HUES6 (cell line): ENCODE measurements around the gene SNRNP40.

ENCODE experiments used
- H3K27ac ChIP-seq: 2 replicates; pipeline ENCODE4 v1.7.0; 2013; ENCODE audit warnings: low read depth, mild to moderate bottlenecking, low read length, inconsistent platforms
- H3K27me3 ChIP-seq: 2 replicates; pipeline ENCODE4 v1.6.1; 2013; ENCODE audit warnings: low read length; ENCODE audit not compliant: control insufficient read depth, insufficient read depth
- H3K36me3 ChIP-seq: 2 replicates; pipeline ENCODE4 v1.6.1; 2013; ENCODE audit warnings: low read length; ENCODE audit not compliant: control insufficient read depth, insufficient read depth
- H3K4me1 ChIP-seq: 2 replicates; pipeline ENCODE4 v1.6.1; 2013; ENCODE audit warnings: low read length; ENCODE audit not compliant: control insufficient read depth, insufficient read depth
- H3K4me3 ChIP-seq: 2 replicates; pipeline ENCODE4 v1.5.1; 2013; ENCODE audit warnings: low read depth, low read length
- H3K9ac ChIP-seq: one replicate; pipeline ENCODE4 v1.6.1; 2013; ENCODE audit warnings: mild to moderate bottlenecking, low read length
- H3K9me3 ChIP-seq: 2 replicates; pipeline ENCODE4 v1.6.1; 2013; ENCODE audit warnings: low read depth, low read length; ENCODE audit not compliant: control insufficient read depth, insufficient read depth

Gene SNRNP40

GRCh38 chr1:31296486-31297276, at the start of gene SNRNP40, which contains the start of gene ZCCHC17:
Gene SNRNP40 (minus strand): TSS chr1:31296788. CDS start chr1:31296751, 37 bp downstream.
Gene ZCCHC17 (plus strand): TSS chr1:31297032. CDS start chr1:31310099, 13,067 bp downstream.
- H3K4me3 ChIP-seq: peak within 1 kb of the TSS; percentile 96
- peak within 1 kb of the TSS; percentile 96 for H3K9ac ChIP-seq
- H3K27ac ChIP-seq: peak within 1 kb of the TSS; percentile 91
- H3K27me3 ChIP-seq: no peaks in the 10 kb centered on the region
- peaks cover 5% of the 10 kb centered on the region; the same call in 1 of the 2 replicates for H3K4me1 ChIP-seq
- H3K36me3 ChIP-seq: peaks cover 28% of the 10 kb centered on the region
- H3K9me3 ChIP-seq: no peaks in the 10 kb centered on the region

DNA sequence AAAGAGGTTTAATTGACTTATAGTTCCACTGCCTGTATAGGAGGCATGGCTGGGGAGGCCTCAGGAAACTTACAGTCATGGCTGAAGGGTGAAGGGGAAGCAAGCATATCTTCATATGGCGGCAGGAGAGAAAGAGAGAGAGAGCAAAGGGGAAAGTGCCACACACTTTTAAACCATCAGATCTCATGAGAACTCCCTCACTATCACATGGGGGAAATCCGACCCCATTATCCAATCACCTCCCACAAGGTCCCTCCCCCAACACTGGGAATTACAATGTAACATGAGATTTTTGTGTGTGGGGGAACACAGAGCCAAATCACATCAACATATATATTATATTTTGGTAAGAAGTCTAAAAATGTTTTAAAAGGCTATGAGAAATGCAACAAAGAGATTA, 49.0 kb upstream of the SNRNP40 start:
- H3K4me3 ChIP-seq: no peak overlapping the region
- H3K9ac ChIP-seq: no peak overlapping the region
- H3K4me1 ChIP-seq: no peaks in the 10 kb centered on the region
- no peak overlapping the region for H3K27ac ChIP-seq
- peaks cover 41% of the 10 kb centered on the region for H3K36me3 ChIP-seq
- no peaks in the 10 kb centered on the region for H3K27me3 ChIP-seq
- H3K9me3 ChIP-seq: no peaks in the 10 kb centered on the region

GRCh38 chr1:31344503-31344902, 47.9 kb upstream of the SNRNP40 start:
- peaks cover 34% of the 10 kb centered on the region for H3K36me3 ChIP-seq
- no peaks in the 10 kb centered on the region for H3K9me3 ChIP-seq
- no peak overlapping the region for H3K4me3 ChIP-seq
- H3K9ac ChIP-seq: no peak overlapping the region
- H3K27ac ChIP-seq: no peak overlapping the region
- H3K27me3 ChIP-seq: no peaks in the 10 kb centered on the region
- no peaks in the 10 kb centered on the region for H3K4me1 ChIP-seq

- H3K27me3 ChIP-seq: no peaks in the 10 kb centered on the region
- no peak overlapping the region for H3K4me3 ChIP-seq
- H3K9me3 ChIP-seq: no peaks in the 10 kb centered on the region
- H3K27ac ChIP-seq: no peak overlapping the region
- no peak overlapping the region for H3K9ac ChIP-seq
- H3K36me3 ChIP-seq: peaks cover 24% of the 10 kb centered on the region
- H3K4me1 ChIP-seq: no peaks in the 10 kb centered on the region
These were observed 40.3 kb upstream of the SNRNP40 start for GRCh38 chr1:31336687-31337467.

DNA sequence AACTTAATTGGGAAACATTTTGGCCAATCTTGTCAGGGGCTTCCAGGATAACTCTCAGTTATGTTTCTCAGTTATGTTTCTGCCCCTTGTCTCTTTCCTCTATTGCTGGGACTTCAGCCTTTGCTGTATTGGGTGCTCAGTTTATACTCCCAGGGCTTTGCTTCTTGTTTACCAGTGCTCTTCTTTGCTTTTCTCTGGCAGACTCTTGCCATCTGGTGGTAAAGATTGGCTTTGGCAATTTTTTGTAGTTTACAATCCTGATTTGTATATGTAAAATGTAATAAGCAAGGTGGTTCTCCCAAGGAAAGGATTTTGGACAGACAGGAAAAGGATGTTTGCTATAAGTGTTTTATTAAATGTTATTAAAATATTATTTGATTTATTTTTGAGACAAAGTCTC, 38.4 kb upstream of the SNRNP40 start:
- Histone ChIP-seq H3K4me1 (no peaks in the 10 kb centered on the region), H3K4me3 (no peak overlapping the region), H3K27ac (no peak overlapping the region), H3K9ac (no peak overlapping the region), H3K9me3 (no peaks in the 10 kb centered on the region), H3K36me3 (peaks cover 24% of the 10 kb centered on the region), H3K27me3 (no peaks in the 10 kb centered on the region)

- H3K27ac ChIP-seq: no peak overlapping the region
These were observed 30.8 kb upstream of the SNRNP40 start for GRCh38 chr1:31327381-31327780.

GRCh38 chr1:31326461-31326860, 29.9 kb upstream of the SNRNP40 start:
- no peak overlapping the region for H3K27ac ChIP-seq
- H3K9ac ChIP-seq: no peak overlapping the region
- H3K27me3 ChIP-seq: no peaks in the 10 kb centered on the region
- H3K4me3 ChIP-seq: no peak overlapping the region
- H3K36me3 ChIP-seq: peaks cover 15% of the 10 kb centered on the region
- no peaks in the 10 kb centered on the region for H3K4me1 ChIP-seq
- no peaks in the 10 kb centered on the region for H3K9me3 ChIP-seq

More at GRCh38 chr1:31327381-31327780, 30.8 kb upstream of the SNRNP40 start:
- Histone ChIP-seq H3K27me3 (no peaks in the 10 kb centered on the region), H3K4me3 (no peak overlapping the region), H3K9ac (no peak overlapping the region), H3K36me3 (peaks cover 9% of the 10 kb centered on the region; the same call in 1 of the 2 replicates), H3K9me3 (no peaks in the 10 kb centered on the region), H3K4me1 (no peaks in the 10 kb centered on the region)

GRCh38 chr1:31324992-31325391, 28.4 kb upstream of the SNRNP40 start:
- no peaks in the 10 kb centered on the region for H3K4me1 ChIP-seq
- H3K27me3 ChIP-seq: no peaks in the 10 kb centered on the region
- peaks cover 28% of the 10 kb centered on the region for H3K36me3 ChIP-seq
- no peak overlapping the region for H3K9ac ChIP-seq
- H3K27ac ChIP-seq: no peak overlapping the region
- H3K4me3 ChIP-seq: no peak overlapping the region
- no peaks in the 10 kb centered on the region for H3K9me3 ChIP-seq

GRCh38 chr1:31324093-31324492, 27.5 kb upstream of the SNRNP40 start:
- Histone ChIP-seq H3K4me1 (no peaks in the 10 kb centered on the region), H3K36me3 (peaks cover 37% of the 10 kb centered on the region), H3K27me3 (no peaks in the 10 kb centered on the region), H3K9me3 (no peaks in the 10 kb centered on the region), H3K9ac (no peak overlapping the region), H3K4me3 (no peak overlapping the region), H3K27ac (no peak overlapping the region)

- Histone ChIP-seq H3K9me3 (no peaks in the 10 kb centered on the region), H3K36me3 (peaks cover 79% of the 10 kb centered on the region), H3K27ac (no peak overlapping the region), H3K9ac (no peak overlapping the region), H3K27me3 (no peaks in the 10 kb centered on the region), H3K4me1 (no peaks in the 10 kb centered on the region), H3K4me3 (no peak overlapping the region)
These were observed 21.6 kb upstream of the SNRNP40 start for GRCh38 chr1:31318146-31318545.

- no peak overlapping the region for H3K4me3 ChIP-seq
- peaks cover 88% of the 10 kb centered on the region for H3K36me3 ChIP-seq
- no peak overlapping the region for H3K9ac ChIP-seq
- H3K4me1 ChIP-seq: no peaks in the 10 kb centered on the region
- H3K27ac ChIP-seq: no peak overlapping the region
- no peaks in the 10 kb centered on the region for H3K27me3 ChIP-seq
- H3K9me3 ChIP-seq: no peaks in the 10 kb centered on the region
These were observed 19.3 kb upstream of the SNRNP40 start for GRCh38 chr1:31315902-31316301.
